Measurements from ENCODE around the gene TRAF3.
A peak's percentile ranks its signal among the peaks of the same experiment; 100 is the strongest.
"Not testable (repeated sequence)": the region's sequence is repeated elsewhere in the genome, so short reads cannot be mapped to it uniquely, and the experiment has no call there.

Gene TRAF3

GRCh38 chr14:102760496-102761193 lies 16.6 kb upstream of the TRAF3 start:
- Mint-ChIP-seq H3K9me3 (no peaks in the 10 kb centered on the region), H3K4me1 (peaks cover 2% of the 10 kb centered on the region), H3K27ac (no peak overlapping the region), H3K36me3 (no peaks in the 10 kb centered on the region), H3K4me3 (no peak overlapping the region), H3K27me3 (peaks cover 29% of the 10 kb centered on the region)
- DNase-seq: no peak
- CTCF ChIA-PET: no interaction called here

DNA sequence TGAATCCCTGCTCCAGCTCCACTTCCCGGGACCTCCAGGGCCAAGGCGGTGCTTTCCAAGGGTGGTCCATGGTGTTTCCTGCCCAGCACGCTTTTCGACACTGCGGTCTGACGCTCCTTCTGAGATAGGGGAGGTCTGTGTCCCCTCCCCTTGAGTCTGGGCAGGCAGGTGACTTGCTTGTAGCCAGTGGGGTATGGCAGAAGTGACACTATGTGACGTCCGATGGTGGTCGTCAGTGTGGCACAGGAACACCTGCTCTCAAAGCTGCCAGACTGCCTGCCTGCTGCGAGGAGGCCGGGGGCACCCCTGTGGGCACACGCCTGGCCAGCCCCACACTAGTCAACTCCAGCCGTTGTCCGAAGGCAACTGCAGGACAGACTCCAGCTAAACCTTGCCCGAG lies 16.0 kb upstream of the TRAF3 start:
- Mint-ChIP-seq H3K27ac (no peak overlapping the region), H3K27me3 (peaks cover 33% of the 10 kb centered on the region), H3K9me3 (no peaks in the 10 kb centered on the region), H3K4me3 (no peak overlapping the region), H3K36me3 (no peaks in the 10 kb centered on the region), H3K4me1 (peaks cover 2% of the 10 kb centered on the region)
- CTCF ChIA-PET: no interaction called here
- no peak for DNase-seq

DNA sequence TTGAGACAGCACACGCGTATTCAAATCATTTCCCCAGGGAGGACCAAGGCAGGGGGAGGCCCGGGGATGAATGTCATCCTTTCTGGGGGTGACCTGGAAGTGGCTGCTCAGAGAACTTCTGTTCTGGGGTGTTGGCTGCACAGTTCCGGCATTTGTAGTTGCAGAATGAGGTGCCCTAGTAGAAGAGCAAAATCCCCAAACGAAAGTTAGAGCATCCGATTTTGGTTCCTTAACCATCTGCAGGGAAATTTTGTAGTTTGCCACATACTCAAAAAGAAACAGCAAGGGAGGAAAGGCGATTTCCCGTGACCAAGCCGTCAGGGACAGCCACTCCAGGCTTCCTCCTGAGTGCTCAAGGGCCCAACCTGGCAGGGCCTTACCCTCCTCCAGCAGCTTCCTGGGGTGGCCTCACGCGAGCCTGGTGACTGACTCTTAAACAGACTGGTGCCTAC lies 13.0 kb upstream of the TRAF3 start:
- Mint-ChIP-seq H3K27me3 (peaks cover 33% of the 10 kb centered on the region), H3K27ac (no peak overlapping the region)
- CTCF ChIA-PET: no interaction called here

GRCh38 chr14:102765770-102766169 lies 11.5 kb upstream of the TRAF3 start:
- H3K27me3 Mint-ChIP-seq: peaks cover 20% of the 10 kb centered on the region
- not testable (repeated sequence) for H3K27ac Mint-ChIP-seq, DNase-seq, H3K9me3 Mint-ChIP-seq, H3K4me3 Mint-ChIP-seq, H3K4me1 Mint-ChIP-seq, H3K36me3 Mint-ChIP-seq
- CTCF ChIA-PET: interaction anchor here (1.5 kb wide), 1 partner anchor 9 kb away, joined by 4 read pairs; no protein-coding TSS in a partner anchor

More for the DNA sequence above, 13.0 kb upstream of the TRAF3 start:
- Mint-ChIP-seq H3K4me3 (no peak overlapping the region), H3K36me3 (no peaks in the 10 kb centered on the region), H3K4me1 (peaks cover 2% of the 10 kb centered on the region), H3K9me3 (no peaks in the 10 kb centered on the region)
- no peak for DNase-seq

DNA sequence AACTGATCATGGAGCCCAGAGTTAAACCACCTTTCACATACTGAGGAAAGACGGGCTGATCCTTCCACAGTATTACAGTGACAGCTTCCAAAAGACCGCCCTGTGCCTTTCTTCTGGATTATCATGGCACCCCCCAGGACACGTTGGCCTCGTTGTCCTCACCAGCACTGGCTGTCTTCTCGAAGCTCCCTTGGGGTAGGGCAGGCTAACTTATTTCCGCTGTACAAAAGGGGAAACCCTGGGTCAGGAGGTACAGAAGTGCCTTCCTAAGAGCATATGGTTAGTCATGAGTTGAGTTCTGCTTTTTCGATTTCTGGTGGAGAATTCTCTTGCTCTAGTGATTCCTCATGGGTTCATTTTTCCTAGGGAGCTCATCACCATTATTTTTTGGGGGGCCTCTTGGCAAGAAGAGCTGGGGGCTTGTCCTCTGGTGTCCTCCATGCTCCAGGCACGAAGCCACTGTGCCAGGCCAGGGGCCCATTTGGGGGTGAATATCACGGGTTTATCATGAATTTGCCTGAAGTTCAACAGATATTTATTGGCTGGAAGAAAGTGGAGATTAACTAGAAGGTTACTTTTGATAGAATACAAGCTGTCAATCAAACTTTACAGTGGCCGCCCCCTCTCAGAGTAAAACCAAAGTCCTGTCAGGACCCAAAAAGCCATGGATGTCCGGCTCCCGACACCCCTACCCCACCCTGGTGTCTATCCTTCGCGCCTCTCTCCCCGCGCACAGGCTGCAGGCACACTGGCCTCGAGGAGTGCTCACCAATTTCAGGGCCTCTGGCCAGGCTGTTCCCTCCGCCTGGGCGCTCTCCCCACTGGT lies 8.8 kb upstream of the TRAF3 start:
- Mint-ChIP-seq H3K4me1 (peaks cover 4% of the 10 kb centered on the region), H3K27me3 (peaks cover 8% of the 10 kb centered on the region), H3K36me3 (no peaks in the 10 kb centered on the region), H3K27ac (no peak overlapping the region), H3K9me3 (no peaks in the 10 kb centered on the region), H3K4me3 (no peak overlapping the region)
- CTCF ChIA-PET: no interaction called here
- DNase-seq: no peak

DNA sequence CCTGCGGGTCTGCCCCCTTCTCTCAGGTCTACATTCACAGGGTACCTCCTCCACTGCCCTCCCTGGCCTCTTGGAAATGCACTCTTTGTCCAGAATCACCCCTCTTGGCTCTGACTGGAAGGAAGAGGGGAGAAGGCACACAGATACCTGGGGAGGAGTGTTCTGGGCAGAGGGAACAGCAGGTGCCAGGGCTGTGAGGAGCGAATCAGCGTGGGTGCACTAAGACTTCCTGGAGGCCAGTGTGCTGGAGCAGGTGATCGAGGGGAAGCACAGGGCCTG lies 8.3 kb upstream of the TRAF3 start:
- Mint-ChIP-seq H3K27me3 (peaks cover 8% of the 10 kb centered on the region), H3K9me3 (no peaks in the 10 kb centered on the region), H3K27ac (no peak overlapping the region), H3K36me3 (no peaks in the 10 kb centered on the region), H3K4me3 (no peak overlapping the region), H3K4me1 (peaks cover 4% of the 10 kb centered on the region)
- CTCF ChIA-PET: no interaction called here
- DNase-seq: no peak

GRCh38 chr14:102770147-102771123 lies 6.8 kb upstream of the TRAF3 start:
- H3K4me1 Mint-ChIP-seq: peaks cover 15% of the 10 kb centered on the region
- H3K27me3 Mint-ChIP-seq: peaks cover 8% of the 10 kb centered on the region
- no peaks in the 10 kb centered on the region for H3K9me3 Mint-ChIP-seq
- CTCF ChIA-PET: no interaction called here
- H3K4me3 Mint-ChIP-seq: no peak overlapping the region
- DNase-seq: no peak
- H3K36me3 Mint-ChIP-seq: no peaks in the 10 kb centered on the region
- no peak overlapping the region for H3K27ac Mint-ChIP-seq

DNA sequence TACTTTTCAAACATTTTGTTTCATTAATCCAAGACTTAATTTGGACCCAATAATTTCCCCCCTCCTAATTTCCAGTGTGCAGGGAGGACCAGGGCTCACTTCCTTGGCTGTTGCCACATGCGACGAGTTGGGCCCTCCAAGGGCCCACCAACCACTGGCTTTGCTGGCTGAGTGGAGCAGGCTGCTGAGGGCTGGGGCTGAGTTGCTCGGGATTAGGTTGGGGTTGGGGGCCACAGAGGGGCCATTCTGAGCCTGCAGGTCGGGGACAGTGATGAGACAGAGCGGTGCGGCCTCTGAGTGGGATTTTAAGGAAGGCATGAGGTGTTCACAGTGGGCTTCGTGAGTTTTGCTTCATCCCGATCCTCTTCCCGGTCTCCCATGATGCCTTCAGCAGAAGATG lies 6.1 kb upstream of the TRAF3 start:
- peaks cover 22% of the 10 kb centered on the region for H3K4me1 Mint-ChIP-seq
- H3K9me3 Mint-ChIP-seq: no peaks in the 10 kb centered on the region
- H3K27ac Mint-ChIP-seq: no peak overlapping the region
- CTCF ChIA-PET: no interaction called here
- no peak overlapping the region for H3K4me3 Mint-ChIP-seq
- H3K27me3 Mint-ChIP-seq: peaks cover 4% of the 10 kb centered on the region
- H3K36me3 Mint-ChIP-seq: no peaks in the 10 kb centered on the region
- DNase-seq: no peak

- DNase-seq: no peak
- H3K4me1 Mint-ChIP-seq: peaks cover 28% of the 10 kb centered on the region
- no peaks in the 10 kb centered on the region for H3K36me3 Mint-ChIP-seq
- CTCF ChIA-PET: interaction anchor here (0.5 to 4.0 kb wide), 3 partner anchors 73 to 83 kb away, joined by 3 to 27 read pairs (median 4); no protein-coding TSS in a partner anchor
- H3K9me3 Mint-ChIP-seq: no peaks in the 10 kb centered on the region
- H3K4me3 Mint-ChIP-seq: no peak overlapping the region
- H3K27ac Mint-ChIP-seq: no peak overlapping the region
- H3K27me3 Mint-ChIP-seq: no peaks in the 10 kb centered on the region
Observed at GRCh38 chr14:102772781-102773570, 4.3 kb upstream of the TRAF3 start.

GRCh38 chr14:102774391-102775153 lies 2.7 kb upstream of the TRAF3 start:
- Mint-ChIP-seq H3K36me3 (peaks cover 11% of the 10 kb centered on the region), H3K9me3 (no peaks in the 10 kb centered on the region), H3K27me3 (no peaks in the 10 kb centered on the region), H3K27ac (peak overlapping the region; percentile 51), H3K4me3 (no peak overlapping the region), H3K4me1 (peaks cover 40% of the 10 kb centered on the region)
- CTCF ChIA-PET: interaction anchor here (0.6 to 4.0 kb wide), 10 partner anchors 9 to 250 kb away, joined by 3 to 27 read pairs (median 4); no protein-coding TSS in a partner anchor
- peak; percentile 76 for DNase-seq

DNA sequence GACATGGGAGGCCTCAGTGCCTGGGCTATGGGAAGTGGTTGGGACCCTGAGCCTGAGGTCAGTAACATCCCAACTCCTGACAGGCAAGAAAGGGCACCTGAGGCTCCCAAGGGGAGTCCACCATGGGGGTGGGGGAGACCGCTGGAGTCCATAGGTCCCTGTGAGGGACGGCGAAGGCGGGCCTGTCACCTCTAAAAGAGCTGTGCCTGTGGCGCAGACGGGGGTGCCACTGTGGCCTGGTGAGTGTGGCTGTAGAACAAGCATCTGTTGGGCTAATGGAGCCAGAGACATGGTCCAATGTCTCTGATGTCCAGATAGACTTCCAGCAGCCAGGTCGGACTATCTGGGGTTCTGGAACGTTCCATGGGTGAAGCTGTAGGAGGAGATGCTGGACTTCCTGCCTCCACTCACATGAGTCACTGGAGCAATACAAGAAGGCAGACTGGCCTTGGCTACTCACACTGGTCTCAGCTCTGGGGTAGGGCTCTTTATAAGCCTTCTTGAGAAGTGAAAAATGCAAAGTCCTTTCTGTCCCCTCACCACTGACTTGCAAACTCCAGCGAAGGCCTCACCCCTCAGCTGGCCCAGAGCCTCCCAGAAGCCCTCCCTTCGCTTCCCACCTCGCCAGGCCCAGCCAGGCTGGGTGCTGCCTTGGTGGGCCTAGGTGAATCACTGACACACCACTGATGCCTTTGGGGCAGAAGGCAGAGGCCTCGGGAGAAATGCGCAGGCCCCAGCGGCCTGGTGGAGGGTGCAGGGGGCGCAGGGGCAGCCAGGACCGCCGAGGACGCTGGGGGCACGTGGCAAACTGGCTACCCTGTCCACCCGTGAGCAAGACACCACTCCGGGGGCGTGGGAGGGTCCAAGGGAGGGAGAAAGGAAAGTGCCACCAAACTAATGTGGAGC lies 1.1 kb upstream of the TRAF3 start:
- no peaks in the 10 kb centered on the region for H3K9me3 Mint-ChIP-seq
- H3K36me3 Mint-ChIP-seq: peaks cover 24% of the 10 kb centered on the region
- H3K4me3 Mint-ChIP-seq: peak overlapping the region; percentile 75
- CTCF ChIA-PET: interaction anchor here (0.7 to 4.0 kb wide), 4 partner anchors 34 to 510 kb away, joined by 3 to 27 read pairs (median 3); no protein-coding TSS in a partner anchor
- DNase-seq: peak; percentile 24
- peaks cover 55% of the 10 kb centered on the region for H3K4me1 Mint-ChIP-seq
- H3K27ac Mint-ChIP-seq: peak overlapping the region; percentile 84
- H3K27me3 Mint-ChIP-seq: no peaks in the 10 kb centered on the region

DNA sequence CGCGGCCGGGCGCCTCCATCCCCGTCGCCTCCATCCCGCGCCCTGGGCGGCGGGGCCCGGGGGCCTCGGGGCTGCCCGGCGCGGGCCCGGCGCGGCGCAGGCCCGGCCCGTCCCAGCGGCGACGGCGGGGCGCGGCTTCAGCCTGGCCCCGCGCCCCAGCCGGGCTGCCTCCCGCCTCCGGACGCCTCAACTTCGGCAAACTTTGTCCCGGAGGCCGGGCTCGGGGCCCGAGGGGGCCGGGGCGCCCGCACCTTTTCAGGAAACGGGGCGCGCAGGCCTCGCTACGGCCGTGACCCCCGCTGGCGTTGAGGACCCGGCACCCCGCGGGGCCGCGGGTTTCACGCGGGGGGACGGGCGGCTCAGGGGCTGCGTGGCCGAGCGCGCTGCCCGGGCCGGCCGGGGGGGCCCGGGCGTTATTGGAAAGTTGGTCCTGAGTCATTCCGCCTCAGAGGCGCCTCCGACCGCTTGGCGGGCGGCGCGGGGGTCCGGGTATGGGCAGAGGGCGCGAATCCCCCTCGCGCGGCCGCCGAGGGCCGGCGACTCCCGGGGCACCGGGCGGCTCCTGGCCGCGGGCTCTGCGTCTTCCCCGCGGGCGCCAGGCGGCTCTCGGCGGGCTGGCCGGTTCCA lies 575 bp downstream of the TRAF3 start:
- peaks cover 63% of the 10 kb centered on the region for H3K4me1 Mint-ChIP-seq
- no peaks in the 10 kb centered on the region for H3K9me3 Mint-ChIP-seq
- peak overlapping the region; percentile 84 for H3K27ac Mint-ChIP-seq
- peak overlapping the region; percentile 87 for H3K4me3 Mint-ChIP-seq
- DNase-seq: peak; percentile 33
- H3K36me3 Mint-ChIP-seq: peaks cover 25% of the 10 kb centered on the region
- CTCF ChIA-PET: no interaction called here
- H3K27me3 Mint-ChIP-seq: no peaks in the 10 kb centered on the region

Data from activated naive CD4-positive, alpha-beta T cell treated with anti-CD3 and anti-CD28 coated beads, Interleukin-2, amount 10 ng/mL, durations not matched to agents 7 days and 5 days (primary cell).